GM12892 (cell line): Measurements from ENCODE around the gene SLC6A6.

Source experiments
- DNase-seq: peaks from one replicate; pipeline ENCODE4 v3.0.0; 2011; ENCODE audit not compliant: insufficient read length
- FAIRE-seq: peaks from 2 replicates; lab custom pipeline; 2011; peaks lifted over from hg19 to GRCh38; lab: Jason Lieb, UNC
- POLR2A ChIP-seq: IDR thresholded peaks from 2 replicates; pipeline ENCODE4 v1.6.1; 2011; ENCODE audit warnings: low read depth, low read length, control low read depth
- POLR2AphosphoS5 ChIP-seq: IDR thresholded peaks from 2 replicates; pipeline ENCODE4 v1.6.1; 2011; ENCODE audit warnings: low read depth, low read length, control low read depth
- TAF1 ChIP-seq: IDR thresholded peaks from 2 replicates; pipeline ENCODE4 v1.6.1; 2011; ENCODE audit warnings: low read depth, mild to moderate bottlenecking, control low read depth, low read length, borderline replicate concordance

Gene SLC6A6

GRCh38 chr3:14375192-14375591, 27.2 kb upstream of the SLC6A6 start:
- no peak for FAIRE-seq
- TF ChIP-seq POLR2AphosphoS5 (no peak), POLR2A (no peak), TAF1 (no peak)
- no peak for DNase-seq

GRCh38 chr3:14376348-14377043, 25.9 kb upstream of the SLC6A6 start:
- no peak for FAIRE-seq
- TF ChIP-seq TAF1 (no peak), POLR2AphosphoS5 (no peak), POLR2A (no peak)
- no peak for DNase-seq

DNA sequence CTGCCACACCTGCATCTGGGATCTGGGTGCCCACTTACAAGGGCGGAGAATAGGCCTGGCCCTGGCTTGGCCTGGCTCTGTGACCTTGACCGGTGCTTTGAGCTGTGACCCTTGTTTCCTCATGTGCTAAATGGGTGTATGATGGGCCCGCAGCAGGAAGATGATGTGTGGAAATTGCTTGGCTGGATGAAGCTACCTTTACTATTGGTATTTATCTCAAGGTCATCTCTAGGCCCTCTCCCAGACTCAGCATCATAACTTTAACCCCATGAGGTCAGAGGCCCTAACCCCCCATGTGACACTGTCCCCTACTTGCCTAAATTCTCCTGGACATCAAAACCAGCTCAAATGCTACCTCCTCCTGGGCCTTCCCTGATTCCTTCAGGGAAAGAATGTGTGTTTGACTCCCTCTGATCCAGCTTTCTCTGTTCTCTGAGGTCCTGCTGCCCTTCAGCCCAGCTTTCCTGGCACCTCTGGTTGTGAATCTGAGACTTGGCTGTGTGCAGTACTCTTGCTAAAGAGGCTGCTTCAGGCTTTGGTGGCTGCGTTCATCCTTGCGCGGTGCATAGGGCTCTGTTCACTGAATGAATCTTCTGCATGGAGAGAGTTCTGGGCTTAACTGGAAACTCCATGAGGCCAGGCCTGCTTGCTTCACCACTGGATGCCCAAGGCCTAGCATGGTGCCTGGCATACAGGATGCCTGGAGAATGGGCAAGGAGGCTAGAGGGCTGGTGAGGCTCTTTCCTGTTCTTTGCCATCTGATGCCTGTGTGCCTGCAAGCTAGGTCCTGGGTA, 25.2 kb upstream of the SLC6A6 start:
- no peak for TF ChIP-seq POLR2A
- TF ChIP-seq POLR2AphosphoS5 = no peak
- TF ChIP-seq TAF1 = no peak
- FAIRE-seq = no peak
- DNase-seq = no peak

- TF ChIP-seq POLR2AphosphoS5 (no peak), POLR2A (no peak), TAF1 (no peak)
- FAIRE-seq (no peak), DNase-seq (no peak)
Observed at GRCh38 chr3:14377838-14378169, 24.6 kb upstream of the SLC6A6 start.

DNA sequence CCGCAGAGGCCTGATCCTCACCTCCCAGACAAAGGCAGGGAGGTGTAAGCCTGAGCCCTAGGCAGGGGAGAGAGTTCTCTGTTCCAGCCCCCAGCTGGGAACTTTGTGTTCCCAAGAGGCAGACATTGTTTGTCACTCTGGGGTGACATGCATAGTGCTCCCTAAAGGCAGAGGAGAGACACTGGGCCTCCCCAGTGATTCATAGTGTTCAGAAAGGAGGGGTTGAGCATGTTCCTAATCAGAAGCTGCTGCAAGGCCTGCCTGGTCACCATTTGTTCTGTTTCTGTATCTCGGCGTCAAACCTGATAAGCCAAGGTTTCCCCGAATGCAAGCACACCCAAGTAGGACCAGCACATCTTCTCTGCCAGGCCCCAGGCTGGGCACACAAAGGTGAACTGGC, 24.0 kb upstream of the SLC6A6 start:
- no peak for FAIRE-seq
- no peak for TF ChIP-seq POLR2AphosphoS5
- no peak for TF ChIP-seq POLR2A
- TF ChIP-seq TAF1 = no peak
- DNase-seq = no peak

- no peak for DNase-seq
- no peak for TF ChIP-seq TAF1
- TF ChIP-seq POLR2A = no peak
- no peak for TF ChIP-seq POLR2AphosphoS5
- FAIRE-seq = no peak
Observed at GRCh38 chr3:14379843-14380242, 22.6 kb upstream of the SLC6A6 start.

GRCh38 chr3:14386254-14386653, 16.2 kb upstream of the SLC6A6 start:
- no peak for FAIRE-seq
- no peak for TF ChIP-seq POLR2AphosphoS5
- TF ChIP-seq POLR2A = no peak
- no peak for TF ChIP-seq TAF1
- no peak for DNase-seq

DNA sequence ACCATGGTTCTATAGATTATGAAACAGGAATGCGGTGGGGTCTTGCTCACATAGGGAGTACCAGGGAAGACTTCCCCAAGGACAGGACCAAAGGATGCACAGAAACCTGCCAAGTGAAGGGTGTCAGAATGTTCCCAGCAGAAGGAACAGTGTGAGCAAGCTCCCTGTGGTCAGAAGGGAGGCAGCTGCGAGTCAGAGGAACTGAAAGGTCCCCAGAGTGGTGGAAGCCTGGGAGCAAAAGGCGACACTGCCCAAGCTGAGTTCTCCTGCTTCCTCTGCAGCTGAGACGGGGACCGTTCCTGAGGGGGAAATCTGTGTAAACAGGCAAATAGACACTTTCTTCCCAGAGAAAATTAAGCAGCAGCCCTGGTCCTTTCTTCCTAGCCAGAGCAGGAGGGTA, 14.2 kb upstream of the SLC6A6 start:
- FAIRE-seq (no peak), DNase-seq (no peak)
- TF ChIP-seq POLR2A (no peak), POLR2AphosphoS5 (no peak), TAF1 (no peak)

DNA sequence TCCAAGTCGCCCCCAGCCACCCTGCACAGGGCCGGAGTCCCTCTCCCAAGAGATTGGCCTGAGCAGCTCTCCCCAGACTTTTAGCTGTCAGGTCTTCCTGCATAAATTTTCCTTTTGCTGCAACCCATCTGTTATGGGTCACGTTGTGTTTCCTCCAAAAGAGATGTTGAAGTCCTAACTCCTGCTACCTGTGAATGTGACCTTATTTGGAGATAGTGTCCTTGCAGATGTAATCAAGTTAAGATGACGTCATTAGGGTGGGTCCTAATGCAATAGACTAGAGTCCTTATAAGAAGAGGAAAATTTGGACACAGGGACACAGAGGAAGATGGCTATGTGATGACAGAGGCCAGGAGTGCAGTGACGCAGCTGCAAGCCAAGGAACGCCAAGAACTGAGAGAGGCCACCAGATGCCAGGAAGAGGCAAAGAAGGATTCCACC, 13.2 kb upstream of the SLC6A6 start:
- FAIRE-seq = no peak
- TF ChIP-seq POLR2A = no peak
- TF ChIP-seq TAF1 = no peak
- TF ChIP-seq POLR2AphosphoS5 = no peak
- DNase-seq = no peak

- FAIRE-seq (no peak), DNase-seq (no peak)
- TF ChIP-seq POLR2A (no peak), POLR2AphosphoS5 (no peak), TAF1 (no peak)
Observed at GRCh38 chr3:14389716-14390115, 12.7 kb upstream of the SLC6A6 start.

GRCh38 chr3:14391033-14391432, 11.4 kb upstream of the SLC6A6 start:
- FAIRE-seq = no peak
- no peak for DNase-seq
- no peak for TF ChIP-seq POLR2AphosphoS5
- TF ChIP-seq POLR2A = no peak
- TF ChIP-seq TAF1 = no peak

GRCh38 chr3:14392231-14392630, 10.2 kb upstream of the SLC6A6 start:
- TF ChIP-seq TAF1 (no peak), POLR2AphosphoS5 (no peak), POLR2A (no peak)
- DNase-seq (no peak), FAIRE-seq (no peak)

DNA sequence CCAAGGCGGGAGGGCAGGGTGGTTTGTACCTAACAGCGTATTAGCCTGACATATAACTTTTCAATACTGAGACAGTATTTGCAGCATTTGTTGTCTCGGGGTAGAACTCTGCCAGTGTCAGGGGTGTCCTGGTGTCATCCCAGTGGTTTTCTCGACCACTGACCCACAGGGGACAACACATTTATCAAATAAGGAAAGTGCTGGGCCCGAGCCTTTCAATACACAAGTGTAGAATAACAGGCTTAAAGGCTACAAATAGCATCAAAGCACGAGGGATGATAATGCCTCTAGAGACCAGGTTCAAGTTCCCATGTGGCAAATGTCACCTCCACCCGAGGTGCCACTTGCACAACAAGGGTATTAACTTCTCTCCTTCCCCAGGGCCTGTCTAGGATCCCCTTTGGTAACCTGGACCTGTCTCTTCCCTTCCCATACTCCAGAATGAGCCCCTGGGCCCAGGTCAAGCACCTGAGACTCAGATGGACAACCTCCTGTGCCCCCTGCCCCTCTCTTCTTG, 9.5 kb upstream of the SLC6A6 start:
- DNase-seq = no peak
- FAIRE-seq = no peak
- TF ChIP-seq POLR2AphosphoS5 (no peak), POLR2A (no peak)
